Measurements from ENCODE around the gene CBARP.

GRCh38 chr19:1249990-1250436, 12.2 kb upstream of the CBARP start:
- no peak for TF ChIP-seq ZNF274 (IDR thresholded peaks at IDR 0.05; ENCODE audit: low read depth, low read length)
- no peak for TF ChIP-seq YY1 (IDR thresholded peaks at IDR 0.05; ENCODE audit: insufficient read depth, insufficient read length)
- TF ChIP-seq SUZ12 (IDR thresholded peaks at IDR 0.05; ENCODE audit: extremely low read depth, insufficient read depth, insufficient read length), result no peak

Data from NT2/D1 (cell line).